ENCODE measurements around the gene NCOA4.

DNA sequence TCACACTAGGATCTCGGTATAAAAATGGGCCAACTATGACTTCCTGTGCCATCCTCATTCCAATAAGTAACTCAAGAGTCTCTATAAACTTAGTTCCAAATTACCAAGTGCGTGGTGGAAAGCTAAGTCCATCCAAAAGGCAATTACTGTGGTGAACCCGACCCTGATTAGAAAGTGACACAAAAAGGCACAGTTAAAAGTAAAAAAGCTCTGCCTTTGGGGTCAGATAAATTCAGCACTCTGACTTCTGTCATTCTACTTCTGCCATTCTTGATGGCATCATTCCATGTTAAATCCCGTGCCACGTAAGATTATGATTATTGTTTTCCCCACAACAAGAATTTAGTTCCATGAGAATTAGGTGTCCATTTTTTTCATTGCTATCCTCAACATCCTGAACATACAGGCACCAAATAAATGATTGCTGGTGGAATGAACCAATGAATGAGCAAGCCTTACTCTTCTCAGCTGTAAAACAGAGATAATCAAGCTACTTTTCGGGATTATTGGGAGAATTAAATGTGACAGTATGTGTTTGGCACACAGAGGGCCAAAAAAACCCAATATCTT is 877 bp downstream of the NCOA4 start:
- TF ChIP-seq, protein P1, sequence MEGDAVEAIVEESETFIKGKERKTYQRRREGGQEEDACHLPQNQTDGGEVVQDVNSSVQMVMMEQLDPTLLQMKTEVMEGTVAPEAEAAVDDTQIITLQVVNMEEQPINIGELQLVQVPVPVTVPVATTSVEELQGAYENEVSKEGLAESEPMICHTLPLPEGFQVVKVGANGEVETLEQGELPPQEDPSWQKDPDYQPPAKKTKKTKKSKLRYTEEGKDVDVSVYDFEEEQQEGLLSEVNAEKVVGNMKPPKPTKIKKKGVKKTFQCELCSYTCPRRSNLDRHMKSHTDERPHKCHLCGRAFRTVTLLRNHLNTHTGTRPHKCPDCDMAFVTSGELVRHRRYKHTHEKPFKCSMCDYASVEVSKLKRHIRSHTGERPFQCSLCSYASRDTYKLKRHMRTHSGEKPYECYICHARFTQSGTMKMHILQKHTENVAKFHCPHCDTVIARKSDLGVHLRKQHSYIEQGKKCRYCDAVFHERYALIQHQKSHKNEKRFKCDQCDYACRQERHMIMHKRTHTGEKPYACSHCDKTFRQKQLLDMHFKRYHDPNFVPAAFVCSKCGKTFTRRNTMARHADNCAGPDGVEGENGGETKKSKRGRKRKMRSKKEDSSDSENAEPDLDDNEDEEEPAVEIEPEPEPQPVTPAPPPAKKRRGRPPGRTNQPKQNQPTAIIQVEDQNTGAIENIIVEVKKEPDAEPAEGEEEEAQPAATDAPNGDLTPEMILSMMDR (conservative IDR thresholded peaks at IDR 0.05; ENCODE audit: low read depth, low read length) = no peak
- no peak for TF ChIP-seq EZH2 (IDR thresholded peaks at IDR 0.05; ENCODE audit: low read length, unreplicated experiment)
- TF ChIP-seq EZH2phosphoT487 (IDR thresholded peaks at IDR 0.05; ENCODE audit: borderline replicate concordance, low read length) = no peak
